GM21528 (cell line): ENCODE data around the gene MYO10.
A peak's percentile ranks its signal among the peaks of the same experiment; 100 is the strongest.

Experiments used
- ATAC-seq: cut with Tn5 transposase; IDR thresholded peaks from one replicate; pipeline ENCODE4 v1.9.1; 2021; ENCODE audit warnings: mild to moderate bottlenecking, moderate library complexity; ENCODE audit not compliant: unreplicated experiment, low FRiP score

MYO10 gene

DNA sequence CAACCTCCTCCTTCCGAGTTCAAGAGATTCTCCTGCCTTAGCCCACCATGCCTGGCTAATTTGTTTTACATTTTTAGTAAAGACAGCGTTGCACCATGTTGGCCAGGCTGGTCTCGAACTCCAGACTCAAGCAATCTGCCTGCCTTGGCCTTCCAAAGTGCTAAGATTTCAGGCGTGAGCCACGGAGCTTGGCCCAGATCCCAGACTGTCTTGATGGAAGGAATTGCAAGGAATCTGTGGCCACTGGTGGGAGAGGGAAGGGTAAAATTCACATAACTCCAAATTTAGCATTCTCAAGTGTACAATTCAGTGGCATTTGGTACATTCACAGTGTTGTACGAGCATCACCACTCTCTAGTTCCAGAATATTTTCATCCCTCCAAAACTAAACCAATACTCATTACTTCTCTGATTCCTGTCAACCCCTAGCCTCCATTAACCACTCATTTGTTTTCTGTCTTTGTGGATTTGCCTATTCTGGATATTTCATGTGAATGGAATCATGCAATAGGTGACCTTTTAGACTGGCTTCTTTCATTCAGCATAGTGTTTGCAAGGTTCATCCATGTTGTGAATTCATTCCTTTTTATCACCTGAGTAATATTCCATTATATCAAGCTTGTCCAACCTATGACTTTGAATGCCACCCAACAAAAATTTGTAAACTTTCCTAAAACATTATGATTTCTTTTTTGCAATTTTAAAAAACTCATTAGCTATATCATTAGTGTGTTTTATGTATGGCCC, 8.9 kb upstream of the MYO10 start:
- no peak for ATAC-seq

GRCh38 chr5:16943846-16944678, 8.0 kb upstream of the MYO10 start:
- no peak for ATAC-seq

- no peak for ATAC-seq
Observed at GRCh38 chr5:16937503-16938161, 1.5 kb upstream of the MYO10 start.

DNA sequence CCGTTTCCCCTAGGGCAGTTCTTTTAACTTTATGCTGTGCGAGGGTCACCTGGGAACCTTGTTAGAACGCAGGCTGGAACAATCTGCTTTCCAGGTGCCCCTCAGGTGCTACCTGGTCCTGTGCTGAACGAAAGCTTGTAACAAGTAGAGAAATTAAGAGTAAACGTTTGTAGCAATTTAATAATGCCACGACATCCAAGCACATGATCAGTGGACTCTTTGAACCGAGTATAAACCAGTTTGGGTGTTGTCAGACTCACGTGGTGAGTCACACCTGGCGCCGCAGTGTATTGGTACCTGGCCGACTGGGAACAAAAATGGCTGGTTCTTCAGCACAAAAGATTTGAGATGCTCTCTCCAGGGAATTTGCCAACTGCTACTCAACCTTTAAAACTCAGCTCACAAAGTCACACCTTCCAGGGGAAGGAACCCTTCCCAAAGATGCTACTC, 926 bp upstream of the MYO10 start:
- no peak for ATAC-seq

DNA sequence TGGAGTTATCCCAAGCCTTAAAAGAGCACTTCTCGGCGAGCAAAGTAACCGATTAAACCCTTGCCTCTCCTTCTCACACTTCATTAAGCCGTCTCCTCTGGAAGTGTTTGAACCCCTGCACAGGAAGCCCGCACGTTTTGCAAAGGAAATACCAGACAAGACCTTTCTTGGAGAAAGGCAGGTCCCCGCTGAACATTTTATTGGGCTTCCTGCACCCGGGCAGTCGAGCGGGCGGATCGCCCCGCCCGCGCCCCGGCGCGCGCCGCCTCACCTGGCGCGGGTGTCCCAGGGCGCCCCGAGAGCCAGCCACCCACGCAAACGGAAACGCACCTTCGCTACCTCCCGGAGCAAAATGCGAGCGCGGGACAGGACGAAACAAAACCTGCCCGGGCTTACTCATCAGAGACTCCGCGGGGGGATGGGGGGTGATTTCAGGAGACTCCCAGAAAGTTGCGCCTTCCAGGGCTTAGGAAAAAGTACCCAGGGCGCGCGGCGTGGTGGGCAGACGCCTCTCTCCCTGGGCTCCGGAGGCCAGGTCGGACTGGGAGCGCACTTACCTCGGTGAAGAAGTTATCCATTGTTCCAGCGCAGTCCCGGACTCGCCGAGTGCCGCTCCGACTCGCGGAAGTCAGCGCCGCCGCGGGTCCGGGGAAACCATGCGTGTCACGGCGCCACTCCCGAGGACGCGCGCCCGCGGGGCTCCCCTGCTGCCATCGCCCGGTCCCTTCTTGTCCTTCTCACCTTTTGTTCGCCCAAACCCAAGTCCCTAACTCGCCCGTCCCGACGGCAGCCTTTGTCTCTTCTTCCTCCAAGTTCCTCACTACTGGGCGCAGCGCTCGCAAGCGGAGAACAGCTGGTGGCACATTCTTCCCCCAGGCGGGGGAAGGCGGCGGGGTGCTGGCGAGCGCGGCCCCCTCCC, 598 bp downstream of the MYO10 start:
- peak; percentile 45 for ATAC-seq

GRCh38 chr5:16934677-16935153, 1.4 kb downstream of the MYO10 start:
- ATAC-seq: no peak

- peak; percentile 51 for ATAC-seq
Observed at GRCh38 chr5:16934123-16934522, 2.0 kb downstream of the MYO10 start.

GRCh38 chr5:16933337-16933736, 2.8 kb downstream of the MYO10 start:
- ATAC-seq: no peak

GRCh38 chr5:16932401-16932800, 3.7 kb downstream of the MYO10 start:
- no peak for ATAC-seq

DNA sequence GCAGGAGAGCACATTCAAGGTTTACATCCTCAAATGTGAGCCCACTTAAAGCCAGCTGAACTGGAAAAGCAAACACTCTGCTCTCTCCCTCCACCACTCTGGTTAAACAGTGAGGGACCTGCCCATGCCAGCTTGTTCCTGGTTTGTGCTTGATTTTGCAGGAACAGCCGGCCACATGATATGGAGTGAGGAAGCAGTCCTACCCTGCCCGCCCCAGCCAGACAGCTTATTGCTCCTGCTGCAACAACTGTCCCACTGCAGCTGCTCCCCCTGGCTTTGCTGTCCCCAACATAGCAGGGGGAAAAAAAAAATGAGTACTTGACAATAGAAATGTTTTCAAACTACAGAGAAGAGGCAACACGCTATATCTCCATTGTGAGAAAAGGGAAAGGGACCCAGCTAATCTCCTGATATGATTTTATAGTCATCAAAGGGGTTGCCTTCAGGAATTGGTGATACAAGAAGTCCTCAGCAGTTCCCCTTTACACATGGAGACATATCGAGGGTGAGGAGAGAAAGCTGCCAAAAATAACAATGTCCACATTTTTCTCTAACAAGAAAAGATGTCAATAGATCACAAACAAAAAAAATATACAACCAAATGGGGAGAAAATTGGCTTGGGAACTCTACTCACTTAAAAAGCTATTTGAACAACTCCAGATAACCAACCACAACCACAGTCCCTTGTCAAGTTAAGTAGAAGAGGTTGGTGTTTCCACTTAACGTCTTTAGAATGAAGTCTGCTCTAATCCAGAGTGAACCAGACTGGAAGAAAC, 4.6 kb downstream of the MYO10 start:
- no peak for ATAC-seq

DNA sequence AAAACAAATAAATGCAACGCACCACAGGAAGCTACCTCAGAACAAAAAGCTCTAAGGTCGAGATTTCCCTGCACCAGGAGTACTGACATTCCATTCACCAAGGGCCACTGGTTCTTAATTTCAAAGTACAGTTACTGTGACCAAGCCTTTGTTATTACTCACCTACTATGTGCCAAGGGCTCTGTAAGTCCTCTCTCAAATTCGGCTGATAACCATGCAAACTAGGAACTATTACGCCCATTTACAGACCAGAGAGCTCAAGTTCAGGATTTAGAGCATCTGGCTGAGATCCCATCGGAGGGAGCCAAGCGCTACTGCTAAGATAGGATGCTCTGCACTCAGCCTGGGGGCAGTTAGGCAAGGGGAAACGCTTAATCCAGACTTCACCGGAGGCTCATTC, 5.6 kb downstream of the MYO10 start:
- no peak for ATAC-seq

- ATAC-seq: no peak
Observed at GRCh38 chr5:16929831-16930230, 6.3 kb downstream of the MYO10 start.

- ATAC-seq: no peak
Observed at GRCh38 chr5:16929347-16929746, 6.7 kb downstream of the MYO10 start.

- no peak for ATAC-seq
Observed at GRCh38 chr5:16927613-16928012, 8.5 kb downstream of the MYO10 start.

- ATAC-seq: no peak
Observed at GRCh38 chr5:16926417-16926816, 9.7 kb downstream of the MYO10 start.

DNA sequence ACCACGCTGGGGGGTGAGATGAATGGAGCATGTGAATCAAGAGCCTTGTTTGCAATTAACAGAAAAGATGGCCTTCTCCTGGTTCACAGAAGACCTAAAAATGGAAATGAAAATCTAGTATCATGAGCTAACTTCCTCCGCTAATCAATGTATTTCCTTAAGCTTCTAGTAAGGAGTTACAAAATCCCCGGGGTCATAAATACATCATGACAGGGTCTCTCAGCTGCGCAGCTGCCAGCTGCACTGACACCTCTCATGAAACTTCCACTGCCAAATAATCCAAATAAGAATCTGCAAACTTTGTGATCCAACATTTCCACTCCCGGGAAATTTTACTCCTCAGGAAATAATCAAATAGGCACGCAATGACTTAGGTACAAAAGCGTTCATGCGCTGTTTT, 11.9 kb downstream of the MYO10 start:
- ATAC-seq: no peak

GRCh38 chr5:16922430-16922829, 13.7 kb downstream of the MYO10 start:
- no peak for ATAC-seq

DNA sequence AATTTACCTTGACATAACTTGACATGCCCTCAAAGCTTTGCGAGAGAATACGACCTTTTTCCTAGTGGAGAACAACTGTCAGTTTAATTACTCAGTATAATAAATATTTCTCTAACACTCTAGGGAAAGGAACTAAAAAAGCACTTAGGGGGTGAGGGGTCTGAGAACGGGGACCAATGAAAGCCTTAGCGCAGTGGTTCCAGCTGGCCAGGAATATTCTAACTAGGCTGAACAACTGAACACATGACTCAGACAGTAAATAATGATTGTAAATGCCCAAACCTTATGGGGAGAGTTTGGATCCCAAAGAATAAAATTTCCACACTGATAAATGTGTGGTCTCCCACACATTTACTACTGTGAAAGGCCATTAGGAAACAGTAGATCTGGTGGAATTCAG, 14.9 kb downstream of the MYO10 start:
- ATAC-seq: no peak

DNA sequence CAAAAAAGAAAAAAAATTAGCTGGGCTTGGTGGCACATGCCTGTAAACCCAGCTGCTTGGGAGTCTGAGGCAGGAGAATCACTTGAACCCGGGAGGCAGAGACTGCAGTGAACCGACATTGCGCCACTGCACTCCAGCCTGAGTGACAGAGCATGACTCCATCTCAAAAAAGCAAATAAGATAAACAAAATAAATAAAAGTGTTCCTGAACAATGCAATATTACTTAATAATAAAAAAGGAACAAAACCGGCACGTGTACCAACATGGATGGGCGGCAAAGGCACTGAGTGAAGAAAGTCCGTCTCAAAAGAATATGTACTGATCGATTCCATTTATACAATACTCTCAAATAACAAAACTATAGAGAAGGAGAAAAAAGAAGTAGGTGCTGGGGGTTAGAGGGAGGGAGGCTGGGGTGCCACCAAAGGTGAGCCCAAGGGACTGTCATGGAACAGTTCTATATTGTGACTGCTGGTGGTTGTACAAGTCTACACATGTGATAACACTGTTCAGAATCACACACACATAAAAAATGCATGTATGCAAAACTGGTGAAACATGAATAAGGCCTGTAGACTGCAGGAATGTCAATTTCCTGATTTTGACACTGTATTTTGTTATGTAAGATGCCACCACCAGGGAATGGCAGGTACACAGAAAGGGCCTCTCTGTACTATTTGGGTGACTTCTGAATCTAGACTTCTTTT, 15.8 kb downstream of the MYO10 start:
- no peak for ATAC-seq
